Activated B cell treated with CpG ODN at 0.5 μM for 24 hours (primary cell): ENCODE data around the gene TMEM80. TPM values are rescaled to one million over a fixed set of nuclear protein-coding genes. Genes with fewer than 3 reads are reported as not detected.

ENCODE experiments used
- ATAC-seq: fragments of 200-7000 bp; cut with Tn5 transposase; one replicate; pipeline ENCODE4 v1.10.0; 2021; ENCODE audit warnings: low read depth, mild to moderate bottlenecking, moderate library complexity
- CTCF ChIA-PET: fragments of 350-600 bp; sonication (Branson Sonifier 250); formaldehyde crosslinking; loops from one replicate; lab custom pipeline; 2021; ENCODE audit warnings: antibody characterized with exemption; lab: Charles Lee
- POLR2A ChIA-PET: fragments of 350-600 bp; sonication (Branson Sonifier 250); formaldehyde crosslinking; loops from one replicate; lab custom pipeline; 2021; ENCODE audit warnings: antibody characterized with exemption; lab: Charles Lee
- DNase-seq: peaks from one replicate; pipeline ENCODE4 v3.0.0; 2022
- H3K27ac Mint-ChIP-seq: one replicate; pipeline ENCODE4 v1.8.0; 2020; ENCODE audit warnings: mixed read lengths
- H3K27me3 Mint-ChIP-seq: one replicate; pipeline ENCODE4 v1.8.0; 2021; ENCODE audit warnings: mixed read lengths
- H3K36me3 Mint-ChIP-seq: one replicate; pipeline ENCODE4 v1.8.0; 2021; ENCODE audit warnings: low read depth, mixed read lengths
- H3K4me1 Mint-ChIP-seq: one replicate; pipeline ENCODE4 v1.8.0; 2021; ENCODE audit warnings: mixed read lengths
- H3K4me3 Mint-ChIP-seq: one replicate; pipeline ENCODE4 v1.8.0; 2020; ENCODE audit warnings: mild to moderate bottlenecking, mixed read lengths
- H3K9me3 Mint-ChIP-seq: one replicate; pipeline ENCODE4 v1.8.0; 2020; ENCODE audit warnings: mixed read lengths
- intact Hi-C: fragments of 100-400 bp; cut with micrococcal nuclease; formaldehyde crosslinking; loops from one replicate; pipeline ENCODE4 v1.15.1; 2024
- total RNA-seq: library from RNA; stranded (reverse); gene quantifications from 2 replicates; pipeline ENCODE4 v1.2.3, GENCODE V29; 2022
- TF ChIP-seq, protein P1 (sequence below): fragments of 200-600 bp; IDR thresholded peaks from one replicate; pipeline ENCODE4 v1.8.0; 2022; ENCODE audit warnings: antibody characterized with exemption, mild to moderate bottlenecking

TMEM80 gene
- total RNA-seq, 1 donor from 2014 or later, result 44.4 TPM

- intact Hi-C loops, result no loop called here
- H3K36me3 Mint-ChIP-seq, result peaks cover 8% of the 10 kb centered on the region
- no peak for DNase-seq
- ChIA-PET POLR2A (interaction anchor here (0.6 to 2.7 kb wide), 11 partner anchors 11 to 404 kb away, joined by 3 to 26 read pairs (median 5); partner anchors contain the start of genes DEAF1, IRF7, PHRF1 and PIDD1), CTCF (interaction anchor here (1.3 to 2.6 kb wide), 3 partner anchors 17 to 52 kb away, joined by 3 to 8 read pairs (median 7); partner anchors contain the start of genes DEAF1 and TMEM80)
- no peaks in the 10 kb centered on the region for H3K9me3 Mint-ChIP-seq
- peak overlapping the region; percentile 82 for H3K27ac Mint-ChIP-seq
- peak; percentile 3 for ATAC-seq
- peaks cover 26% of the 10 kb centered on the region for H3K4me1 Mint-ChIP-seq
- H3K27me3 Mint-ChIP-seq, result no peaks in the 10 kb centered on the region
- TF ChIP-seq, protein P1, sequence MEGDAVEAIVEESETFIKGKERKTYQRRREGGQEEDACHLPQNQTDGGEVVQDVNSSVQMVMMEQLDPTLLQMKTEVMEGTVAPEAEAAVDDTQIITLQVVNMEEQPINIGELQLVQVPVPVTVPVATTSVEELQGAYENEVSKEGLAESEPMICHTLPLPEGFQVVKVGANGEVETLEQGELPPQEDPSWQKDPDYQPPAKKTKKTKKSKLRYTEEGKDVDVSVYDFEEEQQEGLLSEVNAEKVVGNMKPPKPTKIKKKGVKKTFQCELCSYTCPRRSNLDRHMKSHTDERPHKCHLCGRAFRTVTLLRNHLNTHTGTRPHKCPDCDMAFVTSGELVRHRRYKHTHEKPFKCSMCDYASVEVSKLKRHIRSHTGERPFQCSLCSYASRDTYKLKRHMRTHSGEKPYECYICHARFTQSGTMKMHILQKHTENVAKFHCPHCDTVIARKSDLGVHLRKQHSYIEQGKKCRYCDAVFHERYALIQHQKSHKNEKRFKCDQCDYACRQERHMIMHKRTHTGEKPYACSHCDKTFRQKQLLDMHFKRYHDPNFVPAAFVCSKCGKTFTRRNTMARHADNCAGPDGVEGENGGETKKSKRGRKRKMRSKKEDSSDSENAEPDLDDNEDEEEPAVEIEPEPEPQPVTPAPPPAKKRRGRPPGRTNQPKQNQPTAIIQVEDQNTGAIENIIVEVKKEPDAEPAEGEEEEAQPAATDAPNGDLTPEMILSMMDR, result no peak
- peak overlapping the region; percentile 86 for H3K4me3 Mint-ChIP-seq
Observed at GRCh38 chr11:748007-748359, 52.4 kb downstream of the TMEM80 start.

GRCh38 chr11:749731-750130 is 54.1 kb downstream of the TMEM80 start:
- DNase-seq (no peak), ATAC-seq (no peak)
- Mint-ChIP-seq H3K36me3 (peaks cover 8% of the 10 kb centered on the region), H3K4me1 (peaks cover 26% of the 10 kb centered on the region), H3K27me3 (no peaks in the 10 kb centered on the region), H3K9me3 (no peaks in the 10 kb centered on the region), H3K4me3 (peak overlapping the region; percentile 44), H3K27ac (peak overlapping the region; percentile 50)
- intact Hi-C loops, result no loop called here
- TF ChIP-seq, protein P1, result no peak
- POLR2A ChIA-PET, result interaction anchor here (0.7 to 2.2 kb wide), 5 partner anchors 8 to 212 kb away, joined by 3 to 16 read pairs (median 9); partner anchors contain the start of genes DEAF1 and LRRC56
- CTCF ChIA-PET, result no interaction called here

Other genes with a start within 250 kb of the TMEM80 start
- 17.8 and 22.0 TPM in 2 replicates for gene PTDSS2, start 245.5 kb upstream of the TMEM80 start, total RNA-seq
- 101 and 103 TPM in 2 replicates for gene RNH1, start 188.6 kb upstream of the TMEM80 start, total RNA-seq
- gene HRAS, start 160.2 kb upstream of the TMEM80 start, total RNA-seq, result 37.2 and 43.9 TPM in 2 replicates
- 7.1 and 7.9 TPM in 2 replicates for gene LRRC56, start 158.3 kb upstream of the TMEM80 start, total RNA-seq
- gene LMNTD2, start 135.1 kb upstream of the TMEM80 start, total RNA-seq, result 8.6 and 9.1 TPM in 2 replicates
- gene RASSF7, start 134.8 kb upstream of the TMEM80 start, total RNA-seq, result 14.2 and 14.9 TPM in 2 replicates
- gene PHRF1, start 119.3 kb upstream of the TMEM80 start, total RNA-seq, result 42.7 and 49.6 TPM in 2 replicates
- 74.1 and 75.5 TPM in 2 replicates for gene IRF7, start 79.9 kb upstream of the TMEM80 start, total RNA-seq
- gene CDHR5, start 70.9 kb upstream of the TMEM80 start, total RNA-seq, result not detected in 2 replicates
- not detected in 2 replicates for gene SCT, start 68.6 kb upstream of the TMEM80 start, total RNA-seq
- 0.42 and 0.49 TPM in 2 replicates for gene DRD4, start 58.5 kb upstream of the TMEM80 start, total RNA-seq
- gene DEAF1, start 594 bp upstream of the TMEM80 start, total RNA-seq, result 36.1 and 39.8 TPM in 2 replicates
- 5.6 and 5.9 TPM in 2 replicates for gene EPS8L2, start 10.4 kb downstream of the TMEM80 start, total RNA-seq
- gene TALDO1, start 51.6 kb downstream of the TMEM80 start, total RNA-seq, result 194 and 244 TPM in 2 replicates
- 60.3 and 63.3 TPM in 2 replicates for gene GATD1, start 81.7 kb downstream of the TMEM80 start, total RNA-seq
- gene CEND1, start 94.3 kb downstream of the TMEM80 start, total RNA-seq, result 0.27 and 0.34 TPM in 2 replicates
- 30.1 and 35.4 TPM in 2 replicates for gene SLC25A22, start 102.5 kb downstream of the TMEM80 start, total RNA-seq
- 21.3 and 25.6 TPM in 2 replicates for gene PIDD1, start 109.4 kb downstream of the TMEM80 start, total RNA-seq
- gene RPLP2, start 114.2 kb downstream of the TMEM80 start, total RNA-seq, result 4,124 and 4,449 TPM in 2 replicates
- 52.9 and 53.2 TPM in 2 replicates for gene PNPLA2, start 123.1 kb downstream of the TMEM80 start, total RNA-seq
- gene CRACR2B, start 132.1 kb downstream of the TMEM80 start, total RNA-seq, result 4.1 and 4.5 TPM in 2 replicates
- 14.4 and 14.5 TPM in 2 replicates for gene CD151, start 137.1 kb downstream of the TMEM80 start, total RNA-seq
- 83.9 and 90.2 TPM in 2 replicates for gene POLR2L, start 146.7 kb downstream of the TMEM80 start, total RNA-seq
- gene TSPAN4, start 147.0 kb downstream of the TMEM80 start, total RNA-seq, result 2.2 and 2.3 TPM in 2 replicates
- 43.9 and 45.7 TPM in 2 replicates for gene CHID1, start 215.0 kb downstream of the TMEM80 start, total RNA-seq
- gene AP2A2, start 230.1 kb downstream of the TMEM80 start, total RNA-seq, result 49.6 and 54.3 TPM in 2 replicates